Measurements from ENCODE around the gene SMIM26. TPM values are rescaled to one million over a fixed set of nuclear protein-coding genes. Genes with fewer than 3 reads are reported as not detected.
A peak's percentile ranks its signal among the peaks of the same experiment; 100 is the strongest.
"Not testable (repeated sequence)": the region's sequence is repeated elsewhere in the genome, so short reads cannot be mapped to it uniquely, and the experiment has no call there.

SMIM26 gene
- total RNA-seq: 10 to 100 TPM; 59.1 to 62.4 TPM

DNA sequence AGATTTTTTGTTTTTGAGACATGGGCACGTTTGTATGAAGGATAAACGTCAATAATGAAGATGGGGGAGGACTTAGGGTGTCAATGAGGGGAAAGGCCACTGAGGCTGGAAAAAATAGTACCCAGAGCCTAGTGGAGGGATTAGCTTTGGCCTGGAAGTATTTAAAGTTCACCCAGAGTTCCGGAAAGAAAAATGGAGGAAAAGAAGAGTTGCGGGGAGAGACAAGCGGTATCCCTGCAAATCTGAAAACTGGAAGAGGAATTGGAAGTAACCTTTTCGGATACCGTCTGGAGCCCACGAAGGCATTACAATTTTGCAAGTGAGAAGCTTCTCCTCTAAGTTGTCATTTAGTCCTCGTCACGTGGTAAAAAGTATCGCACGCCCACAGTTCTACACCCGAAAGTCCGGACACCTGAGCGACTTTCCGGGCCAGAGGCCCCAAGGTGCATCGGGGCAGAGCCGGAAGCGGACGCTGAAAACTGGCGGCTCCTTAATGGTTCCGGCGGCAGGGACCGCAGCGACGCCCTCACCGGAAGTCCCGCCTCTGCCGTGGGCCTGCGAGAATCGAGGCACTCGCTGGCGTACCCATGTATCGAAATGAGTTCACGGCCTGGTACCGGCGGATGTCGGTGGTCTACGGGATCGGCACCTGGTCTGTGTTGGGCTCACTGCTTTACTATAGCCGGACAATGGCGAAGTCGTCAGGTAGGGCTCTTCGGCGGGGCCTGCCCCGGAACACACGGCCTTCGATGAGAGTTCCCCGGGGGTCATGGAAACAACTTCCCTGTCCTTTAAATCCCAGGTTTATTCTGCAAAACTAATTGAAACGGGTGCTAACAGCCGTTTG lies at the start of gene SMIM26:
SMIM26 (plus strand) TSS at position 541 of the 847 bp plus-strand sequence; CDS start at position 588, 47 bp downstream.
- POLR2A ChIA-PET: interaction anchor here (0.9 to 1.4 kb wide), 3 partner anchors 12 to 279 kb away, joined by 4 to 12 read pairs (median 4); partner anchors contain the start of genes SEC23B and ZNF133
- ATAC-seq (ENCODE audit: low read depth) (peak; percentile 99), DNase-seq (peak; percentile 94)
- Mint-ChIP-seq H3K27me3 (no peaks in the 10 kb centered on the region), H3K9me3 (peaks cover 4% of the 10 kb centered on the region), H3K4me1 (peaks cover 8% of the 10 kb centered on the region), H3K27ac (peak within 1 kb of the TSS; percentile 95), H3K36me3 (peaks cover 37% of the 10 kb centered on the region), H3K4me3 (peak within 1 kb of the TSS; percentile 95)

- peaks cover 14% of the 10 kb centered on the region for H3K36me3 Mint-ChIP-seq
- H3K9me3 Mint-ChIP-seq; ATAC-seq (ENCODE audit: low read depth); H3K4me1 Mint-ChIP-seq; POLR2A ChIA-PET; H3K4me3 Mint-ChIP-seq; H3K27me3 Mint-ChIP-seq; H3K27ac Mint-ChIP-seq; DNase-seq: not testable (repeated sequence)
These were observed 45.2 kb upstream of the SMIM26 start for GRCh38 chr20:18522066-18522465.

DNA sequence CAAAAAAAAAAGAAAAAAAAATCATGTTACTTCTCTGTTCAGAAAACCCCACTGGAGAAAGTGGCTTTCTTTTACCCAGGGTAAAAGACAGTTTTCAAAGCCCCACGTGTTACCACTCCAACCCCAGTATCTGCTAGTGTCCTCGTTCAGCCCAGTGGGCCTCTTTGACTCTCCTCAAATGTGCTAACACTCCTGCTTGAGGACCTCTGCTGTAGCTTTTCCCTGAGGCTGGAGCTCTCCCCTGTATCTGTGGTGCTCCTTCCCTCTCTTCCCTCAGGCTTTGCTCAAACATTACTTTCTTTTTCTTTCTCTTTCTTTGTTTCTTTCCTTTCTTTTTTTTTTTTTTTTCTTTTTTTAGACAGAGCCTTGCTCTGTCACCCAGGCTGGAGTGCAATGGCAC lies 44.2 kb upstream of the SMIM26 start:
- Mint-ChIP-seq H3K9me3 (no peaks in the 10 kb centered on the region), H3K4me1 (no peaks in the 10 kb centered on the region), H3K27me3 (no peaks in the 10 kb centered on the region), H3K36me3 (peaks cover 18% of the 10 kb centered on the region), H3K4me3 (no peak overlapping the region), H3K27ac (no peak overlapping the region)
- ATAC-seq (ENCODE audit: low read depth) (no peak), DNase-seq (no peak)
- POLR2A ChIA-PET: no interaction called here

GRCh38 chr20:18524646-18525045 lies 42.6 kb upstream of the SMIM26 start:
- Mint-ChIP-seq H3K36me3 (peaks cover 21% of the 10 kb centered on the region), H3K27ac (no peak overlapping the region), H3K4me1 (no peaks in the 10 kb centered on the region), H3K9me3 (no peaks in the 10 kb centered on the region), H3K27me3 (no peaks in the 10 kb centered on the region), H3K4me3 (no peak overlapping the region)
- ATAC-seq (ENCODE audit: low read depth) (no peak), DNase-seq (no peak)
- POLR2A ChIA-PET: no interaction called here

- DNase-seq; H3K9me3 Mint-ChIP-seq; ATAC-seq (ENCODE audit: low read depth); H3K27me3 Mint-ChIP-seq; POLR2A ChIA-PET; H3K27ac Mint-ChIP-seq; H3K4me1 Mint-ChIP-seq; H3K4me3 Mint-ChIP-seq: not testable (repeated sequence)
- peaks cover 24% of the 10 kb centered on the region for H3K36me3 Mint-ChIP-seq
These were observed 40.5 kb upstream of the SMIM26 start for GRCh38 chr20:18526761-18527160.

DNA sequence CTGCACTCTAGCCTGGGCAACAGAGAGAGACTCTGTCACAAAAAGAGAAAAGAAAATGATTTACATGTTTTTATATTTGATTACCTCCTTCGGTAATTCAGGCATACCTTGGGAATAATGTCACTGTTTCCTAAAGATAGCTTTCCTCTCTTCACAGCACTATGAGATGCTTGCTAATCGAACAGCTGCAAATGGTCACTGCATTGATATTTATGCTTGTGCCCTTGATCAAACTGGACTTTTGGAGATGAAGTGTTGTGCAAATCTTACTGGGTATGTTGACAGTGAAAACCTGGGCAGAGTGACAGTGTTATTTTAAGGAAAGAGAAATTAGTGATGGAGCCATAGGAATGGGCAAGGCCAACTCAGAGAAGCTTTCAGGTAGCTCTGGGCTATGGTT lies 39.9 kb upstream of the SMIM26 start:
- H3K36me3 Mint-ChIP-seq: peaks cover 26% of the 10 kb centered on the region
- H3K4me3 Mint-ChIP-seq: no peak overlapping the region
- H3K9me3 Mint-ChIP-seq: no peaks in the 10 kb centered on the region
- H3K4me1 Mint-ChIP-seq: no peaks in the 10 kb centered on the region
- H3K27me3 Mint-ChIP-seq: no peaks in the 10 kb centered on the region
- no peak for DNase-seq
- no peak overlapping the region for H3K27ac Mint-ChIP-seq
- ATAC-seq (ENCODE audit: low read depth): no peak
- POLR2A ChIA-PET: no interaction called here

- H3K4me3 Mint-ChIP-seq: no peak overlapping the region
- POLR2A ChIA-PET: no interaction called here
These were observed 39.4 kb upstream of the SMIM26 start for GRCh38 chr20:18527836-18528235.

DNA sequence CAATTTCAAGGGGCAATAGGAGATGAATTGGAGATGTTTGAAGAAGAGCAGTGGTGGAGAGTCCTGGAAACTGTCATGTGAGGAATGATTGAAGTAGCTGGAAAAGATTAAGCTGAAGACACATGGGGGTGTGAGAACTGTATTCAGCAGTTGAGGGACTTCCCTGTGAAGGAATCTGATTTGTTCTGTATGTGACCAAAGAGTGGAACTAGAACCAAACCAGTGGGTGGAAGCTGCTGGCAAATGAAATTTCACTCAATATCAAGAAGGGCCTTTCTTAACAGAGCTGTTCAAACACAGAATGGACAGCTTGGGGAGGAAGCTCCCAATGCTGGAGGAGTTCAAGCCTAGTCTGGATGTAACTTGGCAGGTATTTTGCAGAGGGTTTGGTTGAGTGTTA lies 38.2 kb upstream of the SMIM26 start:
- Mint-ChIP-seq H3K4me3 (no peak overlapping the region), H3K27ac (no peak overlapping the region), H3K9me3 (no peaks in the 10 kb centered on the region), H3K4me1 (no peaks in the 10 kb centered on the region), H3K36me3 (peaks cover 37% of the 10 kb centered on the region), H3K27me3 (no peaks in the 10 kb centered on the region)
- DNase-seq: no peak
- ATAC-seq (ENCODE audit: low read depth): no peak
- POLR2A ChIA-PET: no interaction called here

More at GRCh38 chr20:18527836-18528235, 39.4 kb upstream of the SMIM26 start:
- DNase-seq (no peak), ATAC-seq (ENCODE audit: low read depth) (no peak)
- Mint-ChIP-seq H3K27ac (no peak overlapping the region), H3K9me3 (no peaks in the 10 kb centered on the region), H3K36me3 (peaks cover 31% of the 10 kb centered on the region), H3K27me3 (no peaks in the 10 kb centered on the region), H3K4me1 (no peaks in the 10 kb centered on the region)

DNA sequence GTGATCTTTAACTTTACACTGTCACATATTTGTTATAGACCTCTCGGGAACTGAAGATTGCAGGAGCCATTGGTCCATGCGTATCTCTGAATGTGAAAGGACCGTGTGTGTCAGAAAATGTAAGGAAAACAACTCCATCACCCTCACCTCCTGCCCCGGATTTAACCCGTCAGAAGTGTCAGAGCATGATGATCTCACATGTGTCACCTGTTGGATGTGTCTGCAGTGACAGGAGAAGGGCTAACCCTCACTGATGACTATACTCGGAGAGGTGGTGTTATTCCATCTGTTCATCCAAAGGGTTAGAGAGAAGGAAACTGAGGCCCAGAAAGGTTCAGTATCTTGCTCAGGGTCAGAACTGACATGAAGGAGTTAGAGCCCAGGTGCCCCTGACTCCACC lies 34.6 kb upstream of the SMIM26 start:
- POLR2A ChIA-PET: no interaction called here
- H3K27ac Mint-ChIP-seq: no peak overlapping the region
- H3K27me3 Mint-ChIP-seq: no peaks in the 10 kb centered on the region
- H3K36me3 Mint-ChIP-seq: peaks cover 38% of the 10 kb centered on the region
- no peak overlapping the region for H3K4me3 Mint-ChIP-seq
- peaks cover 3% of the 10 kb centered on the region for H3K9me3 Mint-ChIP-seq
- DNase-seq (no peak), ATAC-seq (ENCODE audit: low read depth) (no peak)
- no peaks in the 10 kb centered on the region for H3K4me1 Mint-ChIP-seq

GRCh38 chr20:18533491-18533890 lies 33.7 kb upstream of the SMIM26 start:
- peaks cover 3% of the 10 kb centered on the region for H3K9me3 Mint-ChIP-seq
- H3K4me1 Mint-ChIP-seq: no peaks in the 10 kb centered on the region
- POLR2A ChIA-PET: no interaction called here
- ATAC-seq (ENCODE audit: low read depth): no peak
- peaks cover 40% of the 10 kb centered on the region for H3K36me3 Mint-ChIP-seq
- H3K4me3 Mint-ChIP-seq: no peak overlapping the region
- no peak for DNase-seq
- H3K27me3 Mint-ChIP-seq: no peaks in the 10 kb centered on the region
- no peak overlapping the region for H3K27ac Mint-ChIP-seq

- POLR2A ChIA-PET: no interaction called here
- Mint-ChIP-seq H3K4me1 (no peaks in the 10 kb centered on the region), H3K27me3 (no peaks in the 10 kb centered on the region), H3K27ac (no peak overlapping the region), H3K4me3 (no peak overlapping the region), H3K36me3 (peaks cover 36% of the 10 kb centered on the region), H3K9me3 (peaks cover 3% of the 10 kb centered on the region)
- DNase-seq: no peak
- ATAC-seq (ENCODE audit: low read depth): no peak
These were observed 33.1 kb upstream of the SMIM26 start for GRCh38 chr20:18533978-18534644.

DNA sequence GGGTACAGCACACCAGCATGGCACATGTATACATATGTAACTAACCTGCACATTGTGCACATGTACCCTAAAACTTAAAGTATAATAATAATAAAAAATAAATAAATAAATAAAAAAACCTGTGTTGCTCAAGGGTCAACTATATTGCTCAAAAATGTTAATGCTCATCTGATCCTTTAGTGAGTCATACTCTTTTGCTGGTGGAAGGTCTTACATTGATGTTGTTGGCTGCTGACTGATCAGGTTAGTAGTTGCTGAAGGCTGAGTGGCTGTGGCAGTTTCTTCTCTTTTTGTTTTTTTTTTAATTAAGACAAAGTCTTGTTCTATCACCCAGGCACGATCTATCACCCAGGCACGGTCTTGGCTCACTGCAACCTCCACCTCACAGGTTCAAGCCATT lies 29.6 kb upstream of the SMIM26 start:
- H3K27me3 Mint-ChIP-seq: no peaks in the 10 kb centered on the region
- POLR2A ChIA-PET: no interaction called here
- DNase-seq (no peak), ATAC-seq (ENCODE audit: low read depth) (no peak)
- no peak overlapping the region for H3K4me3 Mint-ChIP-seq
- no peaks in the 10 kb centered on the region for H3K4me1 Mint-ChIP-seq
- peaks cover 3% of the 10 kb centered on the region for H3K9me3 Mint-ChIP-seq
- H3K27ac Mint-ChIP-seq: no peak overlapping the region
- peaks cover 43% of the 10 kb centered on the region for H3K36me3 Mint-ChIP-seq

DNA sequence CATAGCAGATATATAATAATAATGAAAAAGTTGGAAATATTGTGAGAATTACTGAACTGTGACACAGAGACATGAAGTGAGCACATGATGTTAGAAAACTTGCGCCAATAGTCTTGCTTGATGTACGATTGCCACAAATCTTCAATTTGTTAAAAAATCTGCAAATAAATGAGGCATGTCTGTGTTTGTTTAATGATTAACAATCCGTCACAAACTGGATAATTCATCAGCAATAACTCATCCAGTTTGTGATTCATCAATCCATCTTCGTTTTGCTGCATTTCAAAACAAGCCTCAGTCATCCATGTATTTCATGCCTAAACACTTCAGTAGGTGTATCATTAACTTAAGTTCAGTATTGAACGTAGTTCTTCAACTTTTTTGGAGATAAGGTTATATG lies 25.5 kb upstream of the SMIM26 start:
- Mint-ChIP-seq H3K4me3 (no peak overlapping the region), H3K36me3 (peaks cover 30% of the 10 kb centered on the region), H3K4me1 (no peaks in the 10 kb centered on the region), H3K27ac (no peak overlapping the region), H3K27me3 (no peaks in the 10 kb centered on the region), H3K9me3 (peaks cover 1% of the 10 kb centered on the region)
- DNase-seq (no peak), ATAC-seq (ENCODE audit: low read depth) (no peak)
- POLR2A ChIA-PET: no interaction called here

DNA sequence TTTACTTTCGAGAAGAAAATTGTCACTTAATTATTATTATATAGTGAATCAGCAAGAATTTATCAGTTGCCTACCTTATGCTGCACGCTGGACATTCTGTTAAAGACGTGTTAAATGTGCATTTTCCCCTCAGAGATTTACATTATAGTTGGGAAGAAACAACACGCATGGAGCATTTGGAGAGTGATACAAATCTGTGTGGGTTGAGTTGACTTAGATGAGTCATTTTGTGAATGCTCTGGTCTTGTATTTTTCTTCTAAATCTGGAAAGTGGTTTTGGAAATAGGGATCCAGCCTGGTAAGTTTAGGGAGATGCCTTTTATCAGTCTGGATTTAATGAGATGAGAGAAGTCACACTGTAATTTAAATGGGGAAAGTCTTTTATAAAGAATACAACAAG lies 24.0 kb upstream of the SMIM26 start:
- ATAC-seq (ENCODE audit: low read depth) (no peak), DNase-seq (no peak)
- H3K36me3 Mint-ChIP-seq: peaks cover 22% of the 10 kb centered on the region
- H3K4me3 Mint-ChIP-seq: no peak overlapping the region
- no peaks in the 10 kb centered on the region for H3K9me3 Mint-ChIP-seq
- no peaks in the 10 kb centered on the region for H3K27me3 Mint-ChIP-seq
- POLR2A ChIA-PET: no interaction called here
- H3K27ac Mint-ChIP-seq: no peak overlapping the region
- H3K4me1 Mint-ChIP-seq: no peaks in the 10 kb centered on the region

All from activated naive CD8-positive, alpha-beta T cell treated with anti-CD3 and anti-CD28 coated beads, Interleukin-2, amount 10 ng/mL, durations not matched to agents 7 days and 5 days (primary cell).